GM21447 (cell line): ENCODE results near the gene MMP11.
"Not testable (repeated sequence)": the region's sequence is repeated elsewhere in the genome, so short reads cannot be mapped to it uniquely, and the experiment has no call there.

Experiments
- ATAC-seq: cut with Tn5 transposase; IDR thresholded peaks from one replicate; pipeline ENCODE4 v1.9.1; 2021; ENCODE audit not compliant: unreplicated experiment

MMP11 gene

GRCh38 chr22:23772649-23773473 is at the start of gene MMP11:
Gene MMP11 (plus strand): TSS chr22:23772849. CDS start chr22:23772871, 22 bp downstream.
- no peak for ATAC-seq

- ATAC-seq, result not testable (repeated sequence)
Measured at GRCh38 chr22:23728108-23728507, 44.5 kb upstream of the MMP11 start.

DNA sequence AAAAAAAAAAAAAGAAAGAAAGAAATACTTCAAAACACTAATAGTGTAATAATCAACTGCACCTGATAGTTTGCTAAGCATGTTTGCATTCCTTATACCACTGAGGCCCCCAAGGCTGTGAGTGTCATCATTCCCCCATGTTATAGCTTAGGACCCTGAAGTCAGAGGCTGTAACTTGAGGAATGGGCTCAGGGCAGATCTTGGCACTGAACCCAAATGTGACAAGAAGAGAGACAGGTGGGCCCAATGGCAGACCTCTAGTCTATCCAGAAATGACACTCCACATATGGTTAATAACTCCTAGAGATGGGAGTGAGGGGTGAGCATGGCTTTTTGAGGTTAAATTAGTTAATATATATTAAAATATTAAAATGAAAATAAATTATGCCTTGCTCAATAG is 35.0 kb upstream of the MMP11 start:
- no peak for ATAC-seq

DNA sequence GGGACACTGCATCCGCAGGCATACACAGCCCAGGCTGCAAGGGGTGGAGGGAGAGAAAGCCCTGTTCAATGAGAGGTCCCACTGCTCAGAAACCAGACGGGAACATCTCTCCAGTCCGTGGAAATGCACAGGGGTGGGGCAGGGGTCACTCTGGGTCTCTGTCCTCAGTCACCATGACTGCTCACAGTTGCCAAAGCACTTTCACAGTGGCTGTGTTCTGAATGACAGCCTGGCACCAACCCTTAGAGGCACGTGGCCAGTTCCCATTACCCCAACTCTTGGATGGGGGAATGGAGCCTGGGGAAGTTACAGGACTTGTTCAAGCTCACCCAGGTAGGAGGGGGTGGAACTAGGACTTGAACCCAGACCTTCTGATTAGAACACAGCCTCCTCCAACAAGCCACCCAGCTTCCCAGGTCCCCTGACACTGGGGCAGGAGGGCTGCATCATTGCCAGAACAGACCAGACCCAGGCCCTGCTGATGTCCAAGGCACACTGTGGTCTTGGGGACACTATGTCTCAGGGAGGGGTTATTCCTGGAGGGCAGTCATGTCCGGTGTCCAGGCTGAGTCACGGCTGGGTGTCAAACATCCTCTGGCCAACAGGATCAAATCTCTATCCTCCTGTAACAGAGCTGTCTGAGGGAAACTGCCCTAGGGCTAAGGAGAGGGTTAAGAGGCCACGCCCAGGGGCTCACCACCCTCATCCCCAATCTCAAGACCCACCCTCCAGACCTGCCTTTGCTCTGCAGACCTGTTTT is 30.0 kb upstream of the MMP11 start:
- ATAC-seq, result no peak

DNA sequence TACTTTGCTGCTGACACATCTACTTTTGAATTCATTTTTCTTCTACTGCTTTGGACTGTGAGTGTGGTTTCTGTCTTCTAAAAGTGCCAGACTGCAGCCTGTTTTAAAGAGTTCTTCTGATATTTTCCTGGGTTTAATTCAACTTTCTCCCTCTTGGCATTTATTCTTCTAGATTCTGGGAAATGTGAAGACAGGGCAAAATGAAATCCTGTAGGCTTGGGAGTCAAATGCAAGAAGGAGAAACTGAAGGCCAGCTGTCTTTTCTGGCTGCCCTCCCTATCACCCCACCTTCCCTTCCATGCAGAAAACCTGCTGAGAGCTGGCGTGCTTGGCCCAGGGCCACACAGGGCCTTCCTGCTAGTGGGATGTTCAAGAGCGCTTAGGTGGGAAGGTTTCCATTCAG is 29.3 kb upstream of the MMP11 start:
- no peak for ATAC-seq

GRCh38 chr22:23744001-23744400 is 28.6 kb upstream of the MMP11 start:
- no peak for ATAC-seq

DNA sequence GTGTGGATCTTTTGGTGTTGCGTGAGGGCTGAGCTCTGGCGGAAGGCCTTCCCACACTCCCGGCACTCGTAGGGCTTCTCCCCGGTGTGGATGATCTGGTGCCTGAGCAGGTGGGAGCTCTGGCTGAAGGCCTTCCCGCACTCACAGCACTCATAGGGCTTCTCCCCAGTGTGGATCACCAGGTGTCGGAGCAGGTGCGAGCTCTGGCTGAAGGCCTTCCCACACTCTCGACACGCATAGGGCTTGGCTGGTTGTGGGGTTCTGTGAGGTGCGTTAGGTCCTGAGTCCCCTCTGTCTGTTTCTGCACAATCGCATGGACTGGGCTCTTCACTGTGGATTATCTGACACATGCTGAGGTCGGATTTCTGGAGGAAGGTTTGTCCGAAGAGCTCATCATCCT is 28.2 kb upstream of the MMP11 start:
- ATAC-seq, result no peak

DNA sequence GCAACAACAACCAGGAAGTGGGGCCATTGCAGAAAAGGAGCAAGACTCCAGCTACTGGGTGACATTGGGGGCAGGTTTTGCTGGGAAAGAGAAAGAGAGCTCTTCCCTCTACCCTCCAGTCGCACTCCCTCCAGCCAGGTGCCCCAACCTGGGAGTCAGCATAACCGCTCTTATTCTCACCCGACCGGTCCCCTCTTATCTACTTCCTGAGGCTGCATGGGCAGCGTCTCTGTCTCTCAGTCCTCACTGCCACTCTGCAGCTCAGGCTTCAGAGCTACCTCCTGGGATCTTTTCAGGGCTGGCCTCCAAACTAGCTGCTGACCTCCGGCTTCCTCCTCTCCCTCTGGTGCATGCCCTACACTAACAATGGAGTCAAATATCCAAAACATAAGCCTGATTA is 26.9 kb upstream of the MMP11 start:
- ATAC-seq, result no peak

DNA sequence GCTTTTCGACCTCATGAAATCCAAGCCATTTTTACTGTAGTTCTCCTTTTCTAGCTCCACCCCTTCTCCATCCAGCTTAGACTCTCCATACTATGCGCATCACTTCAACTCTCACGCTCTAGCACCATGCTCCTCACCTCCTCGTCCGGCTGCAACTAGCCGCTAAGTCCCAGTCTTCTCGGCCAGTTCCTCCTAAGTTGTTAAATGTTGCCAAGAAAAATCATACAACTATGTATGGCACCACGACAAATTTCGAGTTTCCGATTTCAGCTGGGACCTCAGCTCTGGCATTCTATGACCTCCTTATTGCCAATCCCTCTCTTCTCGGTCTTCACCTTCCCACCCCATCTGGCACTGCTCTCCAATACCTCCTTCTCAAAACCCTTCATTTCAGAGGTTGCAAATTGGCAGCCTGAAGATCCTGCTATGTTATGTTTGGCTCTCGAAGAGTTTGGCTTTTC is 22.8 kb upstream of the MMP11 start:
- no peak for ATAC-seq

GRCh38 chr22:23750367-23750713 is 22.3 kb upstream of the MMP11 start:
- ATAC-seq, result no peak

DNA sequence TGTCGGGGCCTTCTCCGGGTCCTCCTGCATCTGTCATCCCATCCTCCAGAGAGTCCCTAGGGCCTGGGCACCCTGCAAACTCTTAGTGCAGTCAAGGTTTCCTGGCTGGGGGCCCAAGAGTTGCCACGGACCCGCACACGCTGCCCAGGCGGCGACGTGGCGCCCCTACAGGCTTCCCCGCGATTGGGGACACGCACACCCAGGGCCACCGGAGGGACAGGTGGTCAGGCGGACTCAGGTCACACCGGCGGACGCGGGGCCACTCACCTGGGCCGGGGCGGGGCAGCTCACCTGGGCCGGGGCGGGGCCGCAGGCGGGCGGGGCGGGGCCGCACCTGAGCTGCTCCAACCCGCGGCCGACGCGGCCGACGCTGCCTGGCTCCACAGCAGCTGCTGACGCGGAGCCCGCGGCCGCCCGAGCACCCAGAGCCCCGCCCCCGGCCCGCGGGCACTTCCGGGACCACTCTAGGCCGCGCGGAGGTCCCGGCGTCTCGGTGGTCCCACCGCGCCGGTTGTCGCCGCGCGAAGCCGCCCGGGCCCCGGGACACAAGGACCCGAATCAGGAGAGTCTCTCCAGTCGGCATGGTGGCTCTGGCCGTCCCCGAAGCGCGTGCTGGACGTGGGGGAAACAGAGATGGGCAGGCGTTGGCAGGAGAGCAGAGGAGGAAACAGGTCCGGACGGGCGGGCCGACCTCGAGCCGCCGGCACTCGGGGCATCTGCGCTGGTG is 21.8 kb upstream of the MMP11 start, which contains the start of gene ZNF70:
ZNF70 (minus strand) TSS at position 399 of the 727 bp plus-strand sequence. CDS start 5,972 bp downstream, outside the sequence.
- ATAC-seq, result no peak

DNA sequence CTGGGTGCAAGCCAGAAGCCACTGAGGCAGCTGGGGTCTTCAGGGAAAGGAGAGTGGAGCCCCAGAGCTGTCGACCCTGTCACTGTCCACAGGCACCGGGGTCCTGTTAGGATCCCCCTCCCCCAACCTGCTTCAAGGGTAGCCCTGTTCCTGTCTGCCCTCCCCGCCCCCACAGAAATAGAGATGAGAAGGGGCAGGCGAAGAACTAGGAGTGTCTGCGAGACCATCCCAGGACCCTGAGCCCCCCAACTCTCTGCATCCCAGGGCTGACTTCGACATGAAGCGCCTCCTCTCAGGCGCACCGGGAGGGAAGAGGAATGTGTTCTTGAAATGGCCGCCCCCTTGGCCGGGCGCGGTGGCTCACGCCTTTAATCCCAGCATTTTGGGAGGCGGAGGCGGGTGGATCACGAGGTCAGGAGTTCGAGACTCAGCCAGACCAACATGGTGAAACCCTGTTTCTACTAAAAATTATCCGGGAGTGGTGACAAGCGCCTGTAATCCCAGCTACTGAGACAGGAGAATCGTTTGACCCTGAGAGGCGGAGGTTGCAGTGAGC is 21.1 kb upstream of the MMP11 start:
- no peak for ATAC-seq

- peak; percentile 41 for ATAC-seq
Measured at GRCh38 chr22:23752090-23752691, 20.5 kb upstream of the MMP11 start.

DNA sequence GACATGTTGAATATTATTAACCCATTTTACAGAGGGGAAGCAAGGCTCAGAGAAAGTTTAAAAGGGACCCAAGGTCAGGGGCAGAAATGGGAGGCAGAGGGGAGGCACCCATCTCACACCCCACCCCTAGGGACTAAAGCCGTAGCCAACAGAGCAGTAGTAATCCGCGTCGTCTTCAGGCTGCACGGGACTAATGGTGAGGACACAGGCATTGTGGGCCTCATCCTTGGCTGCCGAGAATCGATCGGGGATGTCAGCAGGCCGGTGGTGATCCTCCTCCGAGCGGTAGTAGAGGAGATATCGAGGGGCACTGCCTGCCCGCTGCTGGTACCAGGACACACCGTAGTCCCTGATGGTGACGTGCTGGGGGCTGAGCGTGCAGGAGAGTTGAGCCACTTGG is 19.9 kb upstream of the MMP11 start:
- ATAC-seq, result peak; percentile 29

DNA sequence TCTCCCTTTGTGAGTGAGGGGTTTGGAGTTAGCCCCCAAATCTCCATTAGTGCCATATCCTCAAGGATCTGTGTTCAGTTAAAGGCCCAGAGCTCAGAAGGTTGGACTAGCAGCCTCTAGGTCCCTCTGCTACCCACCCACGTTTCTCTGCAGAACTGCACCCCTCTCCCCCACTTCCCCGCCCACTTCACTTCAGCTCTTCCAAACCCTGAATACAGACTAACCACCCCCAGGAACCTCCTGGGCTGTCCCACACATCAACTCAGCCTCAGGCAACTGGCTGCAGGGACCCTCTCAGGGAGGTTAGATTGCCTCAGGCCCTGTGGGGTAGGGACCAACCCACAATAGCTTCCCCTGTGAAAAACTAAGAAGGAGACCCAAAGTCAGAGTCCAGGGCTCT is 19.3 kb upstream of the MMP11 start:
- no peak for ATAC-seq

DNA sequence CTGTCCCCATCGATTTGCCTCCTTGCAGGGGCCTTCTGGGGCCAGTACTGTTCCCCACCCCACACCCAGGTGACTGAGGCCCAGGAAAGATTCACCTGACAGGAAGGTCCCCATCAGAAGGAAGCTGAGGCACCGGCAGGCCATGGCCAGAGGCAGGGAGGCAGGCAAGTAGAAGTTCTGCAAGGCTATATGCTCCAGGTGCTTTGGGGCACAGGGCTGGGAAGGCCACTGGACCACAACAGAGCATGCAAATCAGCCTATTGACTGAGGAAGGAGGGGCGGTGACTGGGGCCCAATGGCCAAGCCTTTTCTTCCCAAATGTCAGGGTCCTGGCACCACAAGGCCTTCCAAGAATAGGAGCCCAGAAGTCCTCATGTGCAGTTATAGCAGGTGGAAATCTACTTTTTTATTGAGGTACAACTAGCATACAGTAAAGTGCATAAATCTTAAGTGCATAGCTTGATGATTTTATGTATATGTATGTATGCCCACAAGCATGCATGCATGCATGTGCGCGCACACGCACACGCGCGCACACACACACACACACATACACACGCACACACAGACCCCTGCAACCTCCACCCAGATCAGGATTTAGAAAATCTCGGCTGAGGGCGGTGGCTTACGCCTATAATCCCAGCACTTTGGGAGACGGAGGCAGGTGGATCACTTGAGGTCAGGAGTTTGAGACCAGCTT is 18.3 kb upstream of the MMP11 start, which contains the start of gene VPREB3:
VPREB3 (minus strand) TSS at position 206 of the 700 bp plus-strand sequence; CDS start at position 144, 62 bp downstream.
- ATAC-seq, result no peak

DNA sequence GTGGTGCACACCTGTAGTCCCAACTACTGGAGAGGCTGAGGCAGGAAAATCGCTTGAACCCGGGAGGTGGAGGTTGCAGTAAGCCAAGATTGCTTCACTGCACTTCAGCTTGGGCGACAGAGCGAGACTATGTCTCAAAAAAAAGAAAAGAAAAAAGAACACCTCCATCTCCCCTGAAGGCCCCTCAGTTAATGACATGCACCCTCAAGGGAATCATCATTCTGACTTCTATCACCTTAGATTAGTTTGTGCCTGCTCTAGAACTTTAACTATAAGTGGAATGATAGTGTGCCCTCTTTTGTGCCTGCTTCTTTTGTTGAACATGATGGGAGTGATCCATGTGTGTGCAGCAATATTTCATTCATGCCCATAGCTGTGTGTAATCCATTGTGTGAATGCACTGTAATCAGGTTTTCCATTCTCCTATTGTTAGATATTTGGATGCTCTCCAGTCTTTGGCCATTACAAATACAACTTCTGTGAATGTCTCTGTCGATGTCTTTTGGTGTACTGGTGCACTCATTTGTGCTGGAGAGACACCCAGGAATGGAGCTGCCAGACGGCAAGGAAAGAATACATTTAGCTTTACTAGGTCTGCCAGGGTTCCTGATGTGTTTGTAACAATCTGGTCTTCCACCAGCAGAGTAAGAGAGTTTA is 17.5 kb upstream of the MMP11 start:
- ATAC-seq, result no peak

DNA sequence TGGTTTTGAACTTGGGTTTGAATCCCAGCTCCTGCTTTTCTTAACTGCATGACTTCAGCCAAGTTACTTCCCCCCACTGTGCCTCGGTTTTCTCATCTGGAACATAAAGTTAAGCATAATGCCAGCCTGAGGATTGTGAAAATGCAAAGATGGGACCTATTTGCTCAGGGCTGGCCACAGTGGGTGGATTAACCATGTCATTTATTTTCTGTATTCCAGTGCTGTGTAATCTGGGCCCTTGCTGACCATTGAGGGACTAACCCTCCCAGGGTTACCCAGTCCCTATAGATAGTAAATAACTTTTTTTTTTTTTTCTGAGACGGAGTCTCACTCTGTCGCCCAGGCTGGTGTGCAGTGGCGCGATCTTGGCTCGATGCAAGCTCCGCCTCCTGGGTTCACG is 16.9 kb upstream of the MMP11 start:
- no peak for ATAC-seq

GRCh38 chr22:23756891-23757290 is 15.8 kb upstream of the MMP11 start:
- ATAC-seq, result no peak
